Prostate gland (tissue), 2 donors: ENCODE measurements around the gene RCL1. TPM values are rescaled to one million over a fixed set of nuclear protein-coding genes. Genes with fewer than 3 reads are reported as not detected.
"Not testable (repeated sequence)": the region's sequence is repeated elsewhere in the genome, so short reads cannot be mapped to it uniquely, and the experiment has no call there.

Experiments used
- DNase-seq: peaks from one replicate; pipeline ENCODE4 v3.0.0-alpha.2; 2019; ENCODE audit warnings: low spot score
- H3K27ac ChIP-seq, 2 donors: fragments of 200-600 bp; sonication (generic); 2 replicates each; pipeline ENCODE4 v1.5.1; 2017 to 2019
- H3K27me3 ChIP-seq: fragments of 200-600 bp; sonication (generic); replicated peaks from 2 replicates; pipeline ENCODE4 v1.5.1; 2019; ENCODE audit not compliant: insufficient read depth
- H3K36me3 ChIP-seq, 2 donors: fragments of 200-600 bp; sonication (generic); 1 replicate in 1 of 2; 2 replicates in 1 of 2; pipeline versions ENCODE4 v1.5.1 to v1.8.1; 2017 to 2019
- H3K4me1 ChIP-seq: fragments of 200-600 bp; sonication (generic); replicated peaks from 2 replicates; pipeline ENCODE4 v1.5.1; 2019
- H3K4me3 ChIP-seq, 2 donors: fragments of 200-600 bp; sonication (generic); 2 replicates each; pipeline ENCODE4 v1.5.1; 2017 to 2019
- H3K9me3 ChIP-seq: fragments of 200-600 bp; sonication (generic); 2 replicates; pipeline ENCODE4 v1.5.1; 2017
- POLR2A ChIP-seq: fragments of 450-650 bp; IDR thresholded peaks from one replicate; pipeline ENCODE4 v1.6.1; 2016; ENCODE audit warnings: antibody characterized with exemption, mild to moderate bottlenecking
- POLR2AphosphoS5 ChIP-seq: sonication (generic); formaldehyde crosslinking; IDR thresholded peaks from one replicate; pipeline ENCODE4 v1.6.1; 2017; ENCODE audit warnings: antibody characterized with exemption
- WGBS: methylation state at CpG from one replicate; pipeline ENCODE4 v1.1.5; 2018; 5-methylcytosine and 5-hydroxymethylcytosine counted together
- intact Hi-C: fragments of 100-400 bp; cut with DNase I; formaldehyde crosslinking; loops from one replicate; pipeline ENCODE4 v1.14.2; 2022
- total RNA-seq, 2 donors: library from RNA; depleted of rRNA; stranded (reverse); fragments of >200 nt; gene quantifications; one replicate each; pipeline ENCODE4 v1.1.0, GENCODE V29; 2016
- TF ChIP-seq, protein P1 (sequence below), 4 experiments: fragments of 200-600 bp in 2 of 4; fragments of 450-650 bp in 2 of 4; sonication (generic) in 2 of 4; IDR thresholded peaks; 1 replicate in 3 of 4; 2 replicates in 1 of 4; pipeline ENCODE4 v1.5.1; 2016 to 2019; ENCODE audit warnings: antibody characterized with exemption in 4 of 4, mild to moderate bottlenecking in 2 of 4, moderate library complexity in 2 of 4

RCL1 gene
- total RNA-seq, 2 donors from 2014 or later = 18.9 to 29.3 TPM

DNA sequence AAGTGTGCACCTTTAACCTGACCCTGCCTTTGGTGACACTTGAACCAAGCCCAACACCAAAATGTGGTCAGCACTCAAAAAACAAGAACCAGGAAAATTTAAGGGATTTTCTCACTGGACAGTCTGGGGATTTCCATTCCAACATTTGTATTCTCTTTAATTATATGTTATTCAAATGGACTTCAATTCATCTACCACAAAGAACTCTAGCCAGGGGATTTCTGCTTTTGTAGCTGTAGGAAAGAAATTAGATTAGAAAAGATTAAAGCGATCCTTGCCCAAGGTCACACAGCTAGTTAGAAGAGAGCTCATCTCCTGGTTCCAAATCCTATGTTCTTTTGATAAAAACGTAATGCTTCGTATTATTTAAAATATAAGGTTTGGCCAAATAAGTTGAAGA is 97.5 kb downstream of the RCL1 start:
- Histone ChIP-seq H3K36me3 (no peaks in the 10 kb centered on the region), H3K4me3 (no peak overlapping the region), H3K9me3 (no peaks in the 10 kb centered on the region), H3K27ac (no peak overlapping the region), H3K4me1 (no peaks in the 10 kb centered on the region), H3K27me3 (no peaks in the 10 kb centered on the region)
- intact Hi-C loops = no loop called here
- TF ChIP-seq POLR2AphosphoS5 (no peak), POLR2A (no peak)
- TF ChIP-seq, protein P1, sequence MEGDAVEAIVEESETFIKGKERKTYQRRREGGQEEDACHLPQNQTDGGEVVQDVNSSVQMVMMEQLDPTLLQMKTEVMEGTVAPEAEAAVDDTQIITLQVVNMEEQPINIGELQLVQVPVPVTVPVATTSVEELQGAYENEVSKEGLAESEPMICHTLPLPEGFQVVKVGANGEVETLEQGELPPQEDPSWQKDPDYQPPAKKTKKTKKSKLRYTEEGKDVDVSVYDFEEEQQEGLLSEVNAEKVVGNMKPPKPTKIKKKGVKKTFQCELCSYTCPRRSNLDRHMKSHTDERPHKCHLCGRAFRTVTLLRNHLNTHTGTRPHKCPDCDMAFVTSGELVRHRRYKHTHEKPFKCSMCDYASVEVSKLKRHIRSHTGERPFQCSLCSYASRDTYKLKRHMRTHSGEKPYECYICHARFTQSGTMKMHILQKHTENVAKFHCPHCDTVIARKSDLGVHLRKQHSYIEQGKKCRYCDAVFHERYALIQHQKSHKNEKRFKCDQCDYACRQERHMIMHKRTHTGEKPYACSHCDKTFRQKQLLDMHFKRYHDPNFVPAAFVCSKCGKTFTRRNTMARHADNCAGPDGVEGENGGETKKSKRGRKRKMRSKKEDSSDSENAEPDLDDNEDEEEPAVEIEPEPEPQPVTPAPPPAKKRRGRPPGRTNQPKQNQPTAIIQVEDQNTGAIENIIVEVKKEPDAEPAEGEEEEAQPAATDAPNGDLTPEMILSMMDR (IDR thresholded peaks at IDR 0.05) = no peak
- DNase-seq = no peak
- WGBS = 82% methylated on average over 3 of the region's 3 CpGs

DNA sequence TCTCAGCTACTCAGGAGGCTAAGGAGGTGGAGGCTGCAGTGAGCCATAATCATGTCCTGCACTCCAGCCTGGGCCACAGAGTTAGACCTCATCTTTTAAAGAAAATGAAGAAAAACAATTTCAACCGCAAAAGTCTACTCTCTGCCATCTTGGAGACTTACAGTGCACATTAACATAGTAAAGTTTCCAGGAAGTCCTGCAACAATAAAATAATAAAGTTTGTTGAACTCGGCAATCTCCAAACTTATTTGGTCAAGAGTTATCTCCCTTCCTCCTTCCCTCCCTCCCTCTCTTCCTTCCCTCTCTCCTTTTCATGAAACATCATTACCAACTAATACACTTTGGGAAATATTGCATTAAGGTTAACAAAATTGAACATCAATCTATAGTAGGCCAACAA is 98.2 kb downstream of the RCL1 start:
- 41% methylated on average over 2 of the region's 2 CpGs for WGBS
- Histone ChIP-seq H3K27ac (no peak overlapping the region), H3K4me3 (no peak overlapping the region), H3K27me3 (no peaks in the 10 kb centered on the region), H3K4me1 (no peaks in the 10 kb centered on the region), H3K36me3 (no peaks in the 10 kb centered on the region), H3K9me3 (no peaks in the 10 kb centered on the region)
- TF ChIP-seq POLR2A = no peak
- no peak for TF ChIP-seq POLR2AphosphoS5
- TF ChIP-seq, protein P1 (IDR thresholded peaks at IDR 0.05) = no peak
- intact Hi-C loops = no loop called here
- no peak for DNase-seq

DNA sequence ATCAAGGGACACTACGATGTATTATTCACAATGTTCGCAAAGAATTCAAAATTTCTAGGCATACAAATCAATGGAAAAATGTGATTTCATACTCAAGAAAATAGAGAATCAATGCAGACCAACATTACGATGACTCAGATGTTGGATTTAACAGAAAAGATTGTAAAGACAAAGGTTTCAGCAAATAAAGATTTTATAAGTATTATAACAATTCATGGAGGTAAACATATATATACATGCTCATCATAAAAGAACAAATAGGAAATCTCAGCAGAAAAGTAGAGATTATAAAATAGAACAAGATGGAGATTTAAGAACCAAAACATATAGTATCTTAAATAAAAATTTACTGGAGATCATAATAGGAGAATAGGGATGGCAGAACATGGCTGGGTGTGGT is 98.9 kb downstream of the RCL1 start:
- no peak for DNase-seq
- Histone ChIP-seq H3K4me3 (no peak overlapping the region), H3K9me3 (no peaks in the 10 kb centered on the region), H3K27ac (no peak overlapping the region), H3K36me3 (no peaks in the 10 kb centered on the region), H3K4me1 (no peaks in the 10 kb centered on the region), H3K27me3 (no peaks in the 10 kb centered on the region)
- TF ChIP-seq POLR2A = no peak
- TF ChIP-seq, protein P1 (IDR thresholded peaks at IDR 0.05) = no peak
- TF ChIP-seq POLR2AphosphoS5 = no peak
- intact Hi-C loops = no loop called here
- 88% methylated on average over 3 of the region's 3 CpGs for WGBS

DNA sequence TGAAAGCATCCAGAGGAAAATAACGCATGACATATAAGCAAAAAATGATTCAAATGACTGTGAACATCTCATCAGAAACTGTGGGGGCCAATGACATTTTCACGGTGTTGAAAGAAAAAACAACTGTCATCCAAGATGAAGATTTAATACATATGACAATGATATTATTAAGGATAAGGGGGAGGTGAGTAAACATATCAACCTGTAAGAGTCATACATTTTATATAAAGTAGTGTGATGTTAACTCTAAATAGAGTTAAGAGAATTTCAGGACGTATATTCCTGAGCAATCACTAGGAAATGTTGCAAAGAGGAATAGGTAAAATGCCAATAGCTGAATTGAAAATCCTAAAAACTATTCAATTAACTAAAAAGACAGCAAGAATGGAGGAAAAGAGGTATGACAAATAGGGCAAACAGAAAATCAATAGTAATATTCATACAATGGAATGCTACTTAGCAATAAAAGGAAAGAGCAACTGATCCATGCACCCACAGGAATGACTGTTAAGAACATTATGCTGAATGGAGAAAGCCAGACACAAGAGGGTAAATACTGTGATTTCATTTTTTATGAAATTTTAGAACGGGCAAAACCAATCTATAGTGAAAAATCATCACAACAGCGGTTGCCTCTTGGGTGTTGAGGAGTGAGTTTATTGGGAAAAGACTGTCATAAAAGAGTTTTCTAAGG is 99.9 kb downstream of the RCL1 start:
- 93% methylated on average over 5 of the region's 5 CpGs for WGBS
- Histone ChIP-seq H3K4me1 (no peaks in the 10 kb centered on the region), H3K4me3 (no peak overlapping the region), H3K9me3 (no peaks in the 10 kb centered on the region), H3K36me3 (no peaks in the 10 kb centered on the region), H3K27ac (no peak overlapping the region), H3K27me3 (no peaks in the 10 kb centered on the region)
- DNase-seq = no peak
- TF ChIP-seq POLR2AphosphoS5 (no peak), POLR2A (no peak)
- TF ChIP-seq, protein P1 (IDR thresholded peaks at IDR 0.05) = no peak
- intact Hi-C loops = no loop called here

DNA sequence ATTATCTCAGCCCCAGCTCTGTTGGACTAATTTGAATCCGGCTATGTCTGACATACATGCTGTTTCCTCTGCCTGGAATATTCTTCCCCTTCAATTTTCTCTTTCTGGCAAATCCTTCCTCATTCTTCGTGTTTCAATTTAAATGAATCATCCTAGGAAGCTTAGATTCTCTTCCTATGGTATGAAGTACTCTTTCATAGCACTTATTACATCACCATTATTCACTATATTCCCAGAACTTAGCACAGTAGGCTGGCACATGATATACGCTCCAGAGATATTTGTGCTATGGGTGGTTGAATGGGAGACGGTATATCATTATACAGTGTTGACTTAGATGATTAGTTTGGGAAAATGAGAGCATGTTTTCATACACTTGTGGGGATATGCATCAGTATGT is 101.3 kb downstream of the RCL1 start:
- Histone ChIP-seq H3K27me3 (no peaks in the 10 kb centered on the region), H3K9me3 (no peaks in the 10 kb centered on the region), H3K27ac (no peak overlapping the region), H3K4me1 (no peaks in the 10 kb centered on the region), H3K4me3 (no peak overlapping the region), H3K36me3 (no peaks in the 10 kb centered on the region)
- DNase-seq = no peak
- 92% methylated on average over 4 of the region's 4 CpGs for WGBS
- intact Hi-C loops = no loop called here
- TF ChIP-seq POLR2A (no peak), POLR2AphosphoS5 (no peak)
- TF ChIP-seq, protein P1 (IDR thresholded peaks at IDR 0.05) = no peak

DNA sequence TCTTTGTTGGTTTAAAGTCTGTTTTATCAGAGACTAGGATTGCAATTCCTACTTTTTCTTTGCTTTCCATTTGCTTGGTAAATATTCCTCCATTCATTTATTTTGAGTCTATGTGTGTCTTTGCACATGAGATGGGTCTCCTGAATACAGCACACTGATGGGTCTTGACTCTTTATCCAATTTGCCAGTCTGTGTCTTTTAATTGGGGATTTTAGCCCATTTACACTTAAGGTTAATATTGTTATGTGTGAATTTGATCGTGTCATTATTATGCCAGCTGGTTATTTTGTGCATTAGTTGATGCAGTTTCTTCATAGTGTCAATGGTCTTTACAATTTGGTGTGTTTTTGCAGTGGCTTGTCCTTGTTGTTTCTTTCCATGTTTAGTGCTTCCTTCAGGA is 107.1 kb downstream of the RCL1 start:
- H3K36me3 ChIP-seq, intact Hi-C loops, H3K4me3 ChIP-seq, H3K27me3 ChIP-seq, DNase-seq, H3K9me3 ChIP-seq, H3K4me1 ChIP-seq, H3K27ac ChIP-seq: not testable (repeated sequence)
- WGBS = 92% methylated on average over 1 of the region's 1 CpG

DNA sequence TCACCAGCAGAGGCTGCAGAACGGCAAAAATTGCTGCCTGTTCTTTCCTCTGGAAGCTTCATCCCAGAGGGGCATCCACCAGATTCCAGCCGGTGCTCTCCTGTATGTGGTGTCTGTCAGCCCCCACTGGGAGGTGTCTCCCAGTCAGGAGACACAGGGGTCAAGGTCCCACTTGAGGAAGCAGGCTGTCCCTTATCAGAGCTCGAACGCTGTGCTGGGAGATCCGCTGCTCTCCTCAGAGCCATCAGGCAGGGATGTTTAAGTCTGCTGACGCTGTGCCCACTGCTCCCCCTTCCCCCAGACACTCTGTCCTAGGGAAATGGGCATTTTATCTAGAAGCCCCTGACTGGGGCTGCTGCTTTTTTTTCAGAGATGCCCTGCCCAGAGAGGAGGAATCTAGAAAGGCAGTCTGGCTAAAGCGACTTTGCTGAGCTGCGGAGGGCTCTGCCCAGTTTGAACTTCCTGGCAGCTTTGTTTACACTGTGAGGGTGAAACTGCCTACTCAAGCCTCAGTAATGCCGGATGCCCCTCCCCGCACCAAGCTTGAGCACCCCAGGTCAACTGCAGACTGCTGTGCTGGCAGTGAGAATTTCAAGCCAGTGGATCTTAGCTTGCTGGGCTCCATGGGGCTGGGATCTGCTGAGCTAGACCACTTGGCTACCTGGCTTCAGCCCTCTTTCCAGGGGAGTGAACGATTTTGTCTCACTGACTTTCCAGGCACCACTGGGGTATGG is 108.8 kb downstream of the RCL1 start:
- WGBS = 55% methylated on average over 11 of the region's 11 CpGs
- H3K4me1 ChIP-seq, intact Hi-C loops, H3K27me3 ChIP-seq, H3K4me3 ChIP-seq, H3K36me3 ChIP-seq, H3K9me3 ChIP-seq, H3K27ac ChIP-seq, DNase-seq: not testable (repeated sequence)
